ENCODE results near the gene MACROH2A2. TPM values are rescaled to one million over a fixed set of nuclear protein-coding genes. Genes with fewer than 3 reads are reported as not detected.

MACROH2A2 gene
- total and polyA plus RNA-seq, 12 donors, result 10.0 to 17.5 (median 12.7) TPM

- Histone ChIP-seq H3K4me3 (no peak overlapping the region), H3K27me3 (peaks cover 0 to 30% (median 0%) of the 10 kb centered on the region in 7 donors), H3K4me1 (peaks cover 0 to 16% (median 5%) of the 10 kb centered on the region in 9 donors), H3K9me3 (no peaks in the 10 kb centered on the region), H3K27ac (no peak overlapping the region), H3K36me3 (no peaks in the 10 kb centered on the region)
- no peak for TF ChIP-seq CTCF (IDR thresholded peaks at IDR 0.05)
- no peak for ATAC-seq
- intact Hi-C loops (cut with DNase I), result no loop called here
- no peak for DNase-seq
- 92 to 94% methylated on average over 4 of the region's 4 CpGs for WGBS, 2 donors
Measured at GRCh38 chr10:70057306-70057705, 4.7 kb downstream of the MACROH2A2 start.

DNA sequence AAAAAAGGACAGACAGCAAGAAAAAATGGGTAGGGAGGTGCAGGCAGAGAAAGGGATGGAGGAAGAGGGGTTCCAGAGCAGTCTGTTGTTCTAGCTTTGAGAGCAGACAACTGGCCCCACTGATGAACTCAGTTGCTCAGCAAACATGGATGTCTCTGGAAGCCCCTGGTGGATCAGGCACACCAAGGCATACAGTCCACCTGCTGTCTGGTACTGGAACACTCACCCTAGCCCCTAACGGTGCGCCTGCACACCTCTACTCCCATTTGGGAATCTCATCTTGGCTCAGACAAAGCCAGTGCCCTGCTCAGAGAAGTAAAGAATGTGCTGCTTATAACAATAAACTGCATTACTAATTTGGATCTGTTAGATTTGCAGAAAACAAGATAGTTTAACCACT, 7.7 kb downstream of the MACROH2A2 start:
- H3K27ac ChIP-seq, result no peak overlapping the region
- H3K9me3 ChIP-seq, result no peaks in the 10 kb centered on the region
- no peaks in the 10 kb centered on the region for H3K4me1 ChIP-seq
- peaks cover 0 to under 1% (median 0%) of the 10 kb centered on the region in 7 donors for H3K27me3 ChIP-seq
- 88 to 92% methylated on average over 2 of the region's 2 CpGs for WGBS, 2 donors
- intact Hi-C loops (cut with DNase I), result no loop called here
- no peak for TF ChIP-seq CTCF (IDR thresholded peaks at IDR 0.05)
- peaks cover 0 to 7% (median 0%) of the 10 kb centered on the region in 9 donors for H3K36me3 ChIP-seq
- no peak for ATAC-seq
- no peak for DNase-seq
- H3K4me3 ChIP-seq, result no peak overlapping the region

DNA sequence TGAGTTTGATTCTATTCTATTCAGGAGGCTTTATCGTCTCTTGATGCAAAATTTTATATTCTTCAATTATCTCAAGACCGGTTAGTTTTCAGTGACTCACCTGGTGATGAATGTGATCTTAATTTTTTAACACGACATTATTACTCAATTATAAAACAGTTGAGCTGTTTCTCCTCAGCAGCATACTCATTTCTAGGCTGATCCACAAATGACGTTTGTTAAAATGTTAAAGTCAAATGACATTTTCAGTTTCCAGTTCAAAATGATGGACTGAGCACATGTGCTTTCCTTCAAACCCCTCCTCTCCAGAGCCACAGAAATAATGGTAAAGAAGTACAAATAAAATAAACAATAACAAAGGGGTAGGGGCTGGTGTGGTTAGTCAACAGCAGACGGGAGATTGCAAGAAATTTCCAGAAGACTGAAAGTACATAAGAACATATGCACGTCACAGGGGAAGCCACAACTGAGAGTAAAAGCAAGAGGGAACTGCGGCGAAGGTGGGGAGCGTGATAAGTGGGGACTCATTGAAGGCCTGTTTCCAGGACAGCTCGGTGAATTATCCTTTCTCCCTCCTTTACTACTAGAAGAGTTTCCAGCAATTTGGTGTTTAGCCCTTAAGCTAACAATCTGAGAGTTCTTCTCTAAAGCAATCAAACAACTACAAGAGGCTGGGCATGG, 10.9 kb downstream of the MACROH2A2 start:
- 91 to 94% methylated on average over 10 of the region's 10 CpGs for WGBS, 2 donors
- intact Hi-C loops (cut with DNase I), result no loop called here

DNA sequence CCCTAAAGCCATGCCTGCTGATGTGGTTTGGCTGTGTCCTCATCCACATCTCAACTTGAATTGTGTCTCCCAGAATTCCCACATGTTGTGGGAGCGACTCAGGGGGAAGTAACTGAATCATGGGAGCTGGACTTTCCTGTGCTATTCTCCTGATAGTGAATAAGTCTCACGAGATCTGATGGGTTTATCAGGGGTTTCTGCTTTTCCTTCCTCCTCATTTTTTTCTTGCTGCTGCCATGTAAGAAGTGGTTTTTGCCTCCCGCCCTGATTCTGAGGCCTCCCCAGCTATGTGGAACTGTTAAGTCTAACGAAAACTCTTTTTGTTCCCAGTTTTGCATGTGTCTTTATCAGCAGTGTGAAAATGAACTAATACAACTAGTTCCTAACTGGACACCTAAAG, 11.8 kb downstream of the MACROH2A2 start:
- no peaks in the 10 kb centered on the region for H3K9me3 ChIP-seq
- 70 to 77% methylated on average over 4 of the region's 4 CpGs for WGBS, 2 donors
- H3K36me3 ChIP-seq, result peaks cover 0 to 7% (median 0%) of the 10 kb centered on the region in 9 donors
- ATAC-seq (no peak), DNase-seq (no peak)
- H3K4me1 ChIP-seq, result no peaks in the 10 kb centered on the region
- no peaks in the 10 kb centered on the region for H3K27me3 ChIP-seq
- TF ChIP-seq CTCF (IDR thresholded peaks at IDR 0.05), result no peak
- no peak overlapping the region for H3K4me3 ChIP-seq
- intact Hi-C loops (cut with DNase I), result no loop called here
- no peak overlapping the region for H3K27ac ChIP-seq

More for the DNA sequence above, 10.9 kb downstream of the MACROH2A2 start:
- Histone ChIP-seq H3K4me1 (no peaks in the 10 kb centered on the region), H3K36me3 (peaks cover 0 to 7% (median 0%) of the 10 kb centered on the region in 9 donors), H3K27me3 (no peaks in the 10 kb centered on the region), H3K9me3 (no peaks in the 10 kb centered on the region), H3K27ac (no peak overlapping the region), H3K4me3 (no peak overlapping the region)
- ATAC-seq (no peak), DNase-seq (no peak)
- no peak for TF ChIP-seq CTCF (IDR thresholded peaks at IDR 0.05)

All from heart right ventricle (tissue), 16 donors.